ENCODE measurements around the gene OTULIN. TPM values are rescaled to one million over a fixed set of nuclear protein-coding genes. Genes with fewer than 3 reads are reported as not detected.
A peak's percentile ranks its signal among the peaks of the same experiment; 100 is the strongest.

The OTULIN gene
- total and polyA plus RNA-seq, 2 experiments from 2014 or later, result 12.8 to 24.4 TPM

- Histone ChIP-seq H3K9ac (no peak overlapping the region), H3K9me3 (ENCODE audit: low read depth) (no peaks in the 10 kb centered on the region), H3K9me2 (ENCODE audit: insufficient read depth) (no peaks in the 10 kb centered on the region), H2AFZ (no peak overlapping the region), H3K27me3 (replicated peaks; ENCODE audit: insufficient read depth) (no peaks in the 10 kb centered on the region), H3K27ac (no peak overlapping the region), H3K4me2 (ENCODE audit: unreplicated experiment) (no peak overlapping the region), H3K4me1 (ENCODE audit: insufficient read depth) (peaks cover 21% of the 10 kb centered on the region), H3K79me2 (ENCODE audit: insufficient read depth) (no peaks in the 10 kb centered on the region), H3K36me3 (ENCODE audit: low read depth) (peaks cover 14% of the 10 kb centered on the region; the same call in 1 of the 2 replicates), H3K4me3 (no peak overlapping the region), H4K20me1 (ENCODE audit: insufficient read depth) (no peaks in the 10 kb centered on the region), H3F3A (ENCODE audit: insufficient read depth) (peaks cover 35% of the 10 kb centered on the region)
- TF ChIP-seq EZH2 (IDR thresholded peaks at IDR 0.05; ENCODE audit: insufficient read depth, poor library complexity, severe bottlenecking) (no peak), EZH2phosphoT487 (IDR thresholded peaks at IDR 0.05; ENCODE audit: insufficient read depth, low read depth) (no peak)
- 85 to 86% methylated on average over 13 of the region's 13 CpGs for WGBS, 2 experiments (ENCODE audit: low coverage in 1 of 2, low lambda C conversion rate in 2 of 2, missing lambda C conversion rate in 2 of 2)
- DNase-seq, result no peak
- in situ Hi-C loops (cut with MboI), result no loop called here
These were observed 76.6 kb downstream of the OTULIN start for GRCh38 chr5:14741131-14741530.

GRCh38 chr5:14741801-14742440 lies 77.4 kb downstream of the OTULIN start:
- no peak overlapping the region for H3K27ac ChIP-seq
- H3K9me2 ChIP-seq (ENCODE audit: insufficient read depth), result no peaks in the 10 kb centered on the region
- H3F3A ChIP-seq (ENCODE audit: insufficient read depth), result peaks cover 35% of the 10 kb centered on the region
- peaks cover 15% of the 10 kb centered on the region; the same call in 1 of the 2 replicates for H3K36me3 ChIP-seq (ENCODE audit: low read depth)
- no peaks in the 10 kb centered on the region for H3K27me3 ChIP-seq (replicated peaks; ENCODE audit: insufficient read depth)
- no peak overlapping the region for H3K4me3 ChIP-seq
- in situ Hi-C loops (cut with MboI), result no loop called here
- H2AFZ ChIP-seq, result no peak overlapping the region
- H3K9me3 ChIP-seq (ENCODE audit: low read depth), result no peaks in the 10 kb centered on the region
- H3K4me2 ChIP-seq (ENCODE audit: unreplicated experiment), result no peak overlapping the region
- DNase-seq, result no peak
- H3K4me1 ChIP-seq (ENCODE audit: insufficient read depth), result peaks cover 21% of the 10 kb centered on the region
- H3K79me2 ChIP-seq (ENCODE audit: insufficient read depth), result no peaks in the 10 kb centered on the region
- TF ChIP-seq EZH2 (IDR thresholded peaks at IDR 0.05; ENCODE audit: insufficient read depth, poor library complexity, severe bottlenecking) (no peak), EZH2phosphoT487 (IDR thresholded peaks at IDR 0.05; ENCODE audit: insufficient read depth, low read depth) (no peak)
- no peaks in the 10 kb centered on the region for H4K20me1 ChIP-seq (ENCODE audit: insufficient read depth)
- WGBS, 2 experiments (ENCODE audit: low coverage in 1 of 2, low lambda C conversion rate in 2 of 2, missing lambda C conversion rate in 2 of 2), result 94 to 99% methylated on average over 11 of the region's 11 CpGs
- no peak overlapping the region for H3K9ac ChIP-seq

GRCh38 chr5:14742498-14742897 lies 78.0 kb downstream of the OTULIN start:
- H2AFZ ChIP-seq, result no peak overlapping the region
- 90 to 94% methylated on average over 9 of the region's 9 CpGs for WGBS, 2 experiments (ENCODE audit: low coverage in 1 of 2, low lambda C conversion rate in 2 of 2, missing lambda C conversion rate in 2 of 2)
- no peak for DNase-seq
- in situ Hi-C loops (cut with MboI), result no loop called here
- H3K9ac ChIP-seq, result no peak overlapping the region
- no peaks in the 10 kb centered on the region for H3K27me3 ChIP-seq (replicated peaks; ENCODE audit: insufficient read depth)
- H3K4me3 ChIP-seq, result no peak overlapping the region
- peaks cover 21% of the 10 kb centered on the region for H3K4me1 ChIP-seq (ENCODE audit: insufficient read depth)
- H3K4me2 ChIP-seq (ENCODE audit: unreplicated experiment), result no peak overlapping the region
- H3K27ac ChIP-seq, result no peak overlapping the region
- H3F3A ChIP-seq (ENCODE audit: insufficient read depth), result peaks cover 35% of the 10 kb centered on the region
- TF ChIP-seq EZH2phosphoT487 (IDR thresholded peaks at IDR 0.05; ENCODE audit: insufficient read depth, low read depth) (no peak), EZH2 (IDR thresholded peaks at IDR 0.05; ENCODE audit: insufficient read depth, poor library complexity, severe bottlenecking) (no peak)
- no peaks in the 10 kb centered on the region for H3K9me2 ChIP-seq (ENCODE audit: insufficient read depth)
- H4K20me1 ChIP-seq (ENCODE audit: insufficient read depth), result no peaks in the 10 kb centered on the region
- peaks cover 18% of the 10 kb centered on the region; the same call in 1 of the 2 replicates for H3K36me3 ChIP-seq (ENCODE audit: low read depth)
- no peaks in the 10 kb centered on the region for H3K79me2 ChIP-seq (ENCODE audit: insufficient read depth)
- H3K9me3 ChIP-seq (ENCODE audit: low read depth), result no peaks in the 10 kb centered on the region

GRCh38 chr5:14743601-14744295 lies 79.2 kb downstream of the OTULIN start:
- no peak overlapping the region for H3K4me3 ChIP-seq
- TF ChIP-seq EZH2 (IDR thresholded peaks at IDR 0.05; ENCODE audit: insufficient read depth, poor library complexity, severe bottlenecking) (no peak), EZH2phosphoT487 (IDR thresholded peaks at IDR 0.05; ENCODE audit: insufficient read depth, low read depth) (0 out of 2 replicates have a peak, but pooled peaks have one; percentile 27)
- H3K9me2 ChIP-seq (ENCODE audit: insufficient read depth), result no peaks in the 10 kb centered on the region
- WGBS, 2 experiments (ENCODE audit: low coverage in 1 of 2, low lambda C conversion rate in 2 of 2, missing lambda C conversion rate in 2 of 2), result 73 to 74% methylated on average over 6 of the region's 6 CpGs
- H3K79me2 ChIP-seq (ENCODE audit: insufficient read depth), result no peaks in the 10 kb centered on the region
- H2AFZ ChIP-seq, result no peak overlapping the region
- no peaks in the 10 kb centered on the region for H3K9me3 ChIP-seq (ENCODE audit: low read depth)
- H3K4me1 ChIP-seq (ENCODE audit: insufficient read depth), result peaks cover 21% of the 10 kb centered on the region
- no peaks in the 10 kb centered on the region for H3K27me3 ChIP-seq (replicated peaks; ENCODE audit: insufficient read depth)
- no peaks in the 10 kb centered on the region for H4K20me1 ChIP-seq (ENCODE audit: insufficient read depth)
- in situ Hi-C loops (cut with MboI), result no loop called here
- H3K4me2 ChIP-seq (ENCODE audit: unreplicated experiment), result no peak overlapping the region
- peak; percentile 75 for DNase-seq
- H3K9ac ChIP-seq, result no peak overlapping the region
- H3F3A ChIP-seq (ENCODE audit: insufficient read depth), result peaks cover 38% of the 10 kb centered on the region
- no peak overlapping the region for H3K27ac ChIP-seq
- peaks cover 21% of the 10 kb centered on the region; the same call in 1 of the 2 replicates for H3K36me3 ChIP-seq (ENCODE audit: low read depth)

Data from GM23248 (cell line).